Measurements from ENCODE around the gene USP49. TPM values are rescaled to one million over a fixed set of nuclear protein-coding genes. Genes with fewer than 3 reads are reported as not detected.

Gene USP49
- total RNA-seq, 6 experiments from 2014 or later: 1.7 to 2.3 (median 2.0) TPM

DNA sequence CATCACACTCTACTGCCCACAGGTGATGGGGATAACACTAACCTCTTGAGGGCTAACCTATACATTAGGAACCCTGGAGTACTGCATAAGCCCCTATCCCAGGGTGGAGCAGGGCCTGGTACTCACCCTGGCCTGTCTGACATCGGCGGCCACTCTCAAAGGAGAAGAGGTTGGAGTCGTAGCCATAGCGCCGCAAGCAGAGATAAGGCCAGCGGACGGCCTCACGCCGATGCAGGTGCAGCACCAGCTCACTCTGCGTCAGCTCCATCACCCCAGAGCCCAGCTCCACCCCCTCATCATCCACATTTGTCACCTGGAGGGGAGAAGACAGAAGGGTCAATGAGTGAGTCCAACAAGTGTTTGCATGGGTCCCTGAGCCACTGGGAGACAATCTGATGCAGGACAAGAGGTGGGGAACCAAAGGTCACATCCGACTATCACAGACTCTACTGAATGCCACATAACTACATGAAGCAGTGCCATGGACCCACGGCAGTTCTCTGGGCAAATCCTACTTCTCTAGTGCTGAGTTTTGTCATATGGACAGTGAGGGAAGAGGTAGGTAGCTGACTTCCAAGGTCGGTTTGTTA lies 119.8 kb downstream of the USP49 start:
- Mint-ChIP-seq H3K4me1 (ENCODE audit: low read depth) (peaks cover 7% of the 10 kb centered on the region), H3K4me3 (no peak overlapping the region), H3K27me3 (ENCODE audit: insufficient read depth) (no peaks in the 10 kb centered on the region; the same call in none of the 2 replicates), H3K27ac (no peak overlapping the region), H3K36me3 (ENCODE audit: low read depth) (no peaks in the 10 kb centered on the region; the same call in 1 of the 2 replicates), H3K9me3 (no peaks in the 10 kb centered on the region)
- TF ChIP-seq, protein P1, sequence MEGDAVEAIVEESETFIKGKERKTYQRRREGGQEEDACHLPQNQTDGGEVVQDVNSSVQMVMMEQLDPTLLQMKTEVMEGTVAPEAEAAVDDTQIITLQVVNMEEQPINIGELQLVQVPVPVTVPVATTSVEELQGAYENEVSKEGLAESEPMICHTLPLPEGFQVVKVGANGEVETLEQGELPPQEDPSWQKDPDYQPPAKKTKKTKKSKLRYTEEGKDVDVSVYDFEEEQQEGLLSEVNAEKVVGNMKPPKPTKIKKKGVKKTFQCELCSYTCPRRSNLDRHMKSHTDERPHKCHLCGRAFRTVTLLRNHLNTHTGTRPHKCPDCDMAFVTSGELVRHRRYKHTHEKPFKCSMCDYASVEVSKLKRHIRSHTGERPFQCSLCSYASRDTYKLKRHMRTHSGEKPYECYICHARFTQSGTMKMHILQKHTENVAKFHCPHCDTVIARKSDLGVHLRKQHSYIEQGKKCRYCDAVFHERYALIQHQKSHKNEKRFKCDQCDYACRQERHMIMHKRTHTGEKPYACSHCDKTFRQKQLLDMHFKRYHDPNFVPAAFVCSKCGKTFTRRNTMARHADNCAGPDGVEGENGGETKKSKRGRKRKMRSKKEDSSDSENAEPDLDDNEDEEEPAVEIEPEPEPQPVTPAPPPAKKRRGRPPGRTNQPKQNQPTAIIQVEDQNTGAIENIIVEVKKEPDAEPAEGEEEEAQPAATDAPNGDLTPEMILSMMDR (IDR thresholded peaks at IDR 0.05): no peak
- no peak for DNase-seq

DNA sequence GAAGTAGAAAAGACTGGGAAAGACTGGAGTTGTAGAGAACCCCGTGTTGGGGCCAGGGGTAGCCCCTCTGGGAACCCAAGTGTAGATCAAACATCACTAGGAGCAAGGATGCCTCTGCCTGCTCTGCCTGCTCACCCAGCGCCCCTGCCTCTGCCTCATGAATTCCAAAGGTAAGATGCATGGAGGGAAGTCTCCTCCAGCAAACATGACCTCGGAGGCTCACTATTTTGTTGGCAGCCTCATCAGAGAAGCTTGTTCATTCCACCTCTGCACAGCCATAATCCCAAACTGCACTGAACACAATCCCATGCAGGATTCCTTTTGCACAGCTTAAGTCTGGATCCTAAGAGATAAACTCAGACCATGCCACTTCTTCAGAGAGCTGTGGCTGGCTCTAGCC lies 120.3 kb downstream of the USP49 start:
- no peak overlapping the region for H3K27ac Mint-ChIP-seq
- no peaks in the 10 kb centered on the region for H3K9me3 Mint-ChIP-seq
- H3K4me3 Mint-ChIP-seq: no peak overlapping the region
- peak; percentile 25 for DNase-seq
- H3K27me3 Mint-ChIP-seq (ENCODE audit: insufficient read depth): no peaks in the 10 kb centered on the region; the same call in none of the 2 replicates
- peaks cover 7% of the 10 kb centered on the region for H3K4me1 Mint-ChIP-seq (ENCODE audit: low read depth)
- TF ChIP-seq, protein P1 (IDR thresholded peaks at IDR 0.05): no peak
- H3K36me3 Mint-ChIP-seq (ENCODE audit: low read depth): no peaks in the 10 kb centered on the region; the same call in 1 of the 2 replicates

DNA sequence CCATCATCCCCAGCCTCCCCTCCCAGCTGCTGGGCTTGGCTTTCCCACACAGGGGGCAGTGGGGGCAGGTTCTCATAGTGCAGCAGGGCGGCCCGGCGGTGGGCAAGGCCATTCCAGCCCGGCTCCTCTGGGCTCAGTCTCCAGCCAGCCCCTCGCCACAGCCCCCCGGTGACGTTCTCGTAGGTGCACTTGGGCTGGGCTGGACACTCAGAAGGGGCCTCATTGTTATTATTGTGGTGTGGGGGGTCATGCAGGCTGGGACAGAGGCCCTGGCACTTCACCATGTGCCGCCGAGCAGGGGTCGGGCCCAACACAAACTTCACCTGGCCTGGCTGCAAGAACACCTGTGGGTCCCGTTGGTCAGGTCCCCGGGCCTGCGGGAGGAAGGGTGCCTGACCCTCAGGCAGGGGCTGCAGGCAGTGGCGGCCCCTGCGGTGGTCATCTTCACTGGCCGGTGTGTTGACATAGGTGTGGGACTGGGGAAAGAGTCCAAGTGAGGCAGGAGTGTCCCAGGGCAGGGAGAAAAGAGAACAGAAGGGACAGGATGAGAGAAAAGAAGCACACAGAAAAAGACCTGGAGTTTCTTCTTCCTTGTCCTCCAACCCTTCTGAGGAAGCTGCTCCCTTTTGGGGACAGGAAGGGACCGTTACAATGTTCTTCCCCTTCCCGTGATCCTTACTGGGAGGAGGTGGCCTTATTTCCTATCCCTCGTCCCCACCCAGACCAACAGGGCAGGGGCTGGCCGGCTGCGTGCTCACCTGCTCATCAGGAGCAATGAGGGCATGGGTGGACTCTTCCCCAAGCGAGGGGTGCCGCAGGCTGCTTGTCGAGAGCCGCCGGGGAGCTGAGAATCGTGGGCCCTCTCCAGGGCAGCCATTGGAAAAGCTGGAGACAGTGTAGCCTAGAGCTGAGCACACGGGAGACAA lies 123.9 kb downstream of the USP49 start:
- Mint-ChIP-seq H3K4me1 (ENCODE audit: low read depth) (peaks cover 27% of the 10 kb centered on the region), H3K4me3 (no peak overlapping the region), H3K27ac (no peak overlapping the region), H3K27me3 (ENCODE audit: insufficient read depth) (peaks cover 1% of the 10 kb centered on the region; the same call in 1 of the 2 replicates), H3K36me3 (ENCODE audit: low read depth) (no peaks in the 10 kb centered on the region; the same call in 1 of the 2 replicates), H3K9me3 (no peaks in the 10 kb centered on the region)
- TF ChIP-seq, protein P1 (IDR thresholded peaks at IDR 0.05): no peak
- no peak for DNase-seq

DNA sequence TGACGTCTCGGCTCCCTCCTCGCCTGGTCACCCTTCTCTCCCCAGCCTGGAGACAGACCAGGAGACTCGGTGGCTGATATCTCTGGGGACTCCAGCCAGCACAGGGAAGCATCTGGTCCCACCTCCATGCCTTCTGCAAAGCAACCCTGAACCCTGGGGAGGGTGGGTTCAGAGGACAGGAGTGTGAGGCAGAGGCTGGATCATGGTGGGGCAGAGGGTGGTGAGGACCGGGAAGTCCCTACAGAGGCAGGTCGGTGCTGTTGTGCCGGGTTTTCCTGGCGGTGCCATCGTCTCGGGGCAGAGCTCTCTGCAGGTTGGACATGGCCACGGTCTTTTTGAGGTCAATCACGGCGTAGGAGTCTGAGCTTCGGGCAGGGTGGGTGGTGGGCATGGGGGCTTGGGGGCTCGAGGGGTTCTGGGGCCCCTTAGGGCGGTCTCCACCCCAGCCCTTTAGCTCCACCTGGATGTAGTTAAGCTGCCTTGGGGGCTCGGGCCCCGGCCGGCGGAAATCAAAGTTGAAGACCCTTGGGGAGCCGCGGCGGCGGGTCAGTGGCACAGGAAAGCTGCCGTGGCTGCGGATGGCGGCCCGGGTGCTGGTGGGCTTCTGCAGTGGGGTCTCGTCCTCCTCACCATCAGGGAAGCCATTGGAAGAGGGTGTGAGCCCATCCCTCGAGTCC lies 124.7 kb downstream of the USP49 start:
- no peak for DNase-seq
- no peak overlapping the region for H3K4me3 Mint-ChIP-seq
- H3K36me3 Mint-ChIP-seq (ENCODE audit: low read depth): no peaks in the 10 kb centered on the region; the same call in 1 of the 2 replicates
- H3K27ac Mint-ChIP-seq: no peak overlapping the region
- H3K4me1 Mint-ChIP-seq (ENCODE audit: low read depth): peaks cover 33% of the 10 kb centered on the region
- H3K9me3 Mint-ChIP-seq: no peaks in the 10 kb centered on the region
- TF ChIP-seq, protein P1 (IDR thresholded peaks at IDR 0.05): no peak
- peaks cover 1% of the 10 kb centered on the region; the same call in 1 of the 2 replicates for H3K27me3 Mint-ChIP-seq (ENCODE audit: insufficient read depth)

DNA sequence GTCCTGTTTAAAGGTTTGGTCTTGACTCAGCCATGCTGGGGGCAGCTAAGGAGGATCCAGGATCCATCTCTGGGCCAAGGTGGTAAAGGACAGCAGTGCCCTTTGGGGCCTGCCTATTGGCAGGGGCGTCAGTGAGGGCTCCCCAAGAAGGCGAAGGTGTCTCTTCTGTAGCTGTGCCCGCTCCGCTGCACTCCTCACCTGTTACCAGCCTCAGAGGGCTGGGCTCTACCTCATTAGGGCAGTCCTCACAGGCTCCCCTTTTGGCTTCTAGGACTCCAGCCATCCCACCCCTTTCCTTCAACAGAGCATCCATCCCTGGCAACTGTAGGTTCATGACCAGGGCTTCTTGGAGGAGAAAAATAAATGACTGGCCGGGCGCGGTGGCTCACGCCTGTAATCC lies 125.8 kb downstream of the USP49 start:
- no peak overlapping the region for H3K27ac Mint-ChIP-seq
- no peak overlapping the region for H3K4me3 Mint-ChIP-seq
- no peak for DNase-seq
- no peaks in the 10 kb centered on the region for H3K9me3 Mint-ChIP-seq
- H3K27me3 Mint-ChIP-seq (ENCODE audit: insufficient read depth): peaks cover 1% of the 10 kb centered on the region
- TF ChIP-seq, protein P1 (IDR thresholded peaks at IDR 0.05): no peak
- peaks cover 33% of the 10 kb centered on the region for H3K4me1 Mint-ChIP-seq (ENCODE audit: low read depth)
- H3K36me3 Mint-ChIP-seq (ENCODE audit: low read depth): no peaks in the 10 kb centered on the region; the same call in 1 of the 2 replicates

All from HFFc6 (cell line).